OCI-LY7 (cell line): Measurements from ENCODE around the gene COL20A1.

Experiments
- CTCF ChIP-seq: fragments of 200-600 bp; sonication (generic); conservative IDR thresholded peaks from 2 replicates; pipeline ENCODE4 v1.5.1; 2014; ENCODE audit warnings: mild to moderate bottlenecking, antibody characterized with exemption, low read length, moderate library complexity, mixed read lengths
- EZH2phosphoT487 ChIP-seq: fragments of 200-600 bp; sonication (generic); IDR thresholded peaks from 2 replicates; pipeline ENCODE4 v1.6.1; 2018; ENCODE audit warnings: low read depth, borderline replicate concordance, mild to moderate bottlenecking, mixed run types, antibody characterized with exemption, low read length, moderate library complexity, mixed read lengths

- TF ChIP-seq EZH2phosphoT487 (no peak), CTCF (no peak)
These were observed 71.1 kb downstream of the COL20A1 start for GRCh38 chr20:63363981-63364561.
